GM19099 (cell line): Measurements from ENCODE around the gene GCLC.

Source experiments
- POLR2A ChIP-seq: IDR thresholded peaks from 3 replicates; pipeline ENCODE4 v1.6.1; 2011; ENCODE audit warnings: low read depth; ENCODE audit not compliant: insufficient read length; ENCODE audit errors: extremely low read depth

The GCLC gene

DNA sequence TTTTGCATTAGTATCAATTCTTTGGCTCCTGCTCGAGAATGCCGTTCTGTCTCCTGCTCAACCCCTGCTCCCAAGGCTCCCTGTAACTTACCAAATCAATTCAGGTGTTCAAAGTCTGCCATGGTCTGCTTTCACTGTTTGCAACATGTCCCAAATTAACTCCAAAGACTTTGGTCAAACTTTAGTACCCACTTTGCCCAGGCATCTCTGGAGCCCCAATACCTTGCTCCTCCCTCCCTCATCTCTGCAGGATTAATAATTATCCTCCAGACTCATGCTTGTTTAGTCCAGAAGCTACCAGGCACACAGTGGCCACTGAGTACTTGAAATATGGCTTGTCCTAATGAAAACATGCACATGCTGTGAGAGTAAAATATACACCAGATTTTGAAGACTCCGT, 30.2 kb downstream of the GCLC start:
- no peak for TF ChIP-seq POLR2A

DNA sequence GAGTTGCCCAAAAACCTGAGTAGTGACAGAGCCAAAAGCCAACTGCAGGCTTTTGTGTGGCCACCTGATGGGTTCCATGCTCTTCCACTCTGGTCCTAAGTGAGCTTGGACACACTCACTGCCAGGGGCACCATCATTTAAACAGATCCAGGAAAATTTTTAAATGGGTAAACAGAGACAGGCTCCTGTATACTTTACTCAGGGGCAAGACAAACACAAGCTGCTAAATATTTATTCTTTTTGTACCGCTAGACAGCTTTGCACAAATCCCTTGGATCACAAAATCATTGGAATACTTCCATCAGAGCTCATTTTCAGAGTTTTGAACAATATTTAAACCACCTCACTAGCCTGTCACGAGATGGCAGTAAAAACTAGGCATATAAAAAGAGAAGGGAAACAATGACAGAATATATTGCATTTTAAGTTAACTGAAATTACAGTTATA, 31.4 kb downstream of the GCLC start:
- no peak for TF ChIP-seq POLR2A

DNA sequence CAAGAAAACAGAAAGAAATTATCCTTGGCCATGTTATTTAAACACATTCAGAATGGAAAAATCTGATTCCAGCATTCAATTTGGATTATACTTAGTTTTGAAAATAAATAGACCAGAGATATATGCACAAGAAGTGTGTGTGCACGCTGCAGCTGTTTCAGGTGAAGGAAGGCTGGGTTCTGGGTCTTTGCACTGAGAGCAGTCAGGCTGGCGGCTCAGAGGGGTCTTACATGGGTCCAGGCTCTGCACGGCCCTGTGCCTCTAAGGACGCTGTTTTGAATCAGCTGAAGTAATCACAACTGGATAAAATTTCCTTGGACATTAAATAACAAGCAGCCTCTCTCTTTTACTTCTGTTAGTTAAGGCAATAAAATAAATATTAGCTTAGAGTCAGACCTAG, 31.8 kb downstream of the GCLC start:
- no peak for TF ChIP-seq POLR2A

DNA sequence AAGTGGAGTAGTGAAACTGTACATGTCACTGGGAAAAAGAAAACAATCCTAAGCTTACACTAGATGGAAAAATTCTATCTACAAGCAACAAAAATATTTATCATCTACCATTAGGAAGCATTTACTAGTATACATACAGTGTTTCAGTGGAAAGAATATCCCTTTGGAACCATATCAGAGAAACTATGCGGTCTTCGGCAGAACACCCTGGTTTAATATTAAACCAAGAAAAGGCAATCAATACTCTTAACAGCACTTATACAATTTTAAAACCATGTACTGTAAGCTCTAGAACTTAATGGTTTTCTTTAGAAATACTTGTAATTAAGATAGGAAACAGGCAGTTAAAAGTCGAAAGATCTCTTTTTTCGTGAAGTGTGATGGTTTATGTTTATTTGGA, 32.3 kb downstream of the GCLC start:
- no peak for TF ChIP-seq POLR2A

DNA sequence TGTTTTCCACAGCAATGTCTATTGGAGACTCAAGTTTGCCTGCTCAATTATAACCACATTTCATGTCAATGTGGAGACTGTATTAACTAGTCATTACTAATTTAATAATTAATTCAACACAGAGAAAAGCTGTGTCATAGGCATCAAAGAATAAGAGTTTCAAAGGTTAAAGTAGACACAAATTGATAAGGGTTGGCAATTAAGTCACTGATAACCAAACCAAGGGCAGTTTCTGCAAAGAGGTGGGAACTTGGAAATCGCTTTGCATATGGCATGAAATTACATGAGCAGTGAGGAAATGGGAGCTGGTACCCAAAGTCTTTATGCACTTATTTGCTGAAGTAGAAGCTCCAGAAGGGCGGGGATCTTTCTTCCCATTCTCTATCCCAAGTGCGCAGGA, 34.2 kb downstream of the GCLC start:
- TF ChIP-seq POLR2A, result no peak

DNA sequence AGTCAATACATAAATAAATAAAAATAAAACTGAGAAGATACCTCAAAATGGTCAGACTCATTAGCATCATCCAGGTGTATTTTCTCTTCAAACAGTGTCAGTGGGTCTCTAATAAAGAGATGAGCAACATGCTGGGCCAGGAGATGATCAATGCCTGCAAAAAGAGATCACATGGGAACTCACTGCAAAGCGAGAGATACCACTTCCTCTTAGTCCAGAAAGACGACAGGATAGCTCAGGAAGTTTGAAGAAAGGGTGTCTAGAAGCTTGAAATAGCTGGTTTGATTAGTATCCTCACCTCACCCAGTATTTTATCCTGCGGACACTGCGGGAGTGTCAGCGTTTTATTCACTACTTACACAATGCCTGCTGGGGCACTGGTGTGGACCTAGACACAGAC, 38.0 kb downstream of the GCLC start:
- no peak for TF ChIP-seq POLR2A

DNA sequence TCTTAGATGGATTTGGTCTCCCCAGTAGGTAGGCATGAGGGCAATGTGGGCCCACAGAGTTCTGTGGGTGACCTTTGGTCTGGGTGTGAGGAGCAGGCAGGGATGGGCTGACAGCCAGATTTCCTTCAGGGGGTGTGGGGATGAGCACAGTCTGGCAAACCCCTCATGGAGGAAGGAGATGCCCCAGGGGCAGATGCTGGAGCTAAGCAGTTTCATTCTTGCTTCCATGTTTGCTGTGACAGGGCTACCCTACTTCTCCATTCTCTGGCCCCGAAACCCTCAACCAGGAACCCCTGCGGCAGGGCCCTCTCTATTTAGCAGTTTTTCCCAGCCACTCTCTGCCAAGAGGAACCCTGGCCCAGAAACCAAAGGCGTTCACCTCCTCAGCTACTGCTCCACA, 40.4 kb downstream of the GCLC start:
- no peak for TF ChIP-seq POLR2A

DNA sequence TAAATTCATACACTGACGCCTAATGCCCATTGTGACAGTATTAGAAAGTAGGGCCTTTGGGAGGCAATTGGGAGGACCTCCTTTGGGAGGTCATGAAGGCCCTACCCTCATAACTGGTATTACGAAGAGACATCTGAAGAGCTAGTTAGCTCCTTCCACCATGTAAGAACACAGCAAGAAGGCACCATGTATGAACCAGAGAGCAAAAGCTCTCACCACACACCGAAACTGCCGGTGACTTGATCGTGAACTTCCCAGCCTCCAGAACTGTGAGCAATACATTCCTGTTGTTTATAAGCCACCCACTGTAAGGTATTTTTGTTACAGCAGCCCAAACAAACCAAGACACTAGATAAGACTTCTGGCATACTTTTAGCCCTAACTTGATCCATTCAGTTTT, 41.8 kb downstream of the GCLC start:
- no peak for TF ChIP-seq POLR2A

DNA sequence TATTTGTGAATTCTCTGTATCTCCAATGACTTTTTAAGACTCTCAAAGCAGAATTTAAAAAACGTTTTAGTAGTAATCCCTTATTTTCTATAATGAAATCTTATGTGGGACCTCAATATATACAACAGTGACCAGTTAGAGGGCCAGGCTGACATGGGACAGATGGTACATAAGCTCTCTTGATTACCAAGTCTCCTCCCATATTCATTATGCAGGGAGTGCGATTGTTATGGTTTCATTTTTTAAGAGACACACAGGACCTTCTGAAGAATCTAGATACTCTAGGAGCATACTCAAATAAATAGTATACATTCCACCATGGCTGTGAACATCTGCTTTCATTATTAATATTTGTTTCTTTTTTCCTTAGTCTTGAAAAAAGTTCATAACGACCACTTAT, 43.5 kb downstream of the GCLC start:
- no peak for TF ChIP-seq POLR2A

DNA sequence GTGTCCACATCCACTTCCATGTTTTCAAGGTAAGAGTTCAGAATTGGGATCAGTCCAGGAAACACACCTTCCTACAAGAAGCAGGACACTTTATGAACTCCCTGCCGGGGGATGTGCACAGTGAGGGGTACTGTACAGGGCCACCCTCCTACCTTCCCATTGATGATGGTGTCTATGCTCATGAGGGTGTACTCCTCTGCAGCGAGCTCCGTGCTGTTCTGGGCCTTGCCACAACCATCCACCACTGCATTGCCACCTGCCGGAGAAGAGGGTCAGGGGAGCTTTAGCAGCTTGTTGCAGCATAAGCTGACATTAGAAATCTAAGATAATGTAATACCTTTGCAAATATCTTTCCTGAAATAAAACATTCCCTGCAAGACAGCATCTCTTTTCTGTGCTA, 44.8 kb downstream of the GCLC start:
- no peak for TF ChIP-seq POLR2A

DNA sequence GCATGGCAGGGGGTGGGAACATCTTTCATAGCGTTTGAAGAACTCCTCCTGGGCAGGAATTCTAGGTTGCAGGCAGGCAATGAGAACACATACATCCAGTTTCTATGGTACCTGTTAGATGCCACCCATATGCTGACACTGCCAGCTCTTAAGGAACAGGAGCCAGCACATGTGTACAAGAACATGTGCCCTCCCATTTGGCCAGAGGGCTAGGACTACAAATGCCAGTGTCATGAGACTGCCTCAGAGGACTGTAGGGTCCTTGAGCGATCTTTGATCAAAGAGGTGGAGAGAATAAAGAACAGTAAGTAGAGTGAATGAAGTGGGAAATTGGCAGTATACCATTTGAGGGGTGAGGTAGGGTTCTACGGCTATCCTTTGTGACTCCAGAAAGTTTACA, 45.8 kb downstream of the GCLC start:
- no peak for TF ChIP-seq POLR2A

DNA sequence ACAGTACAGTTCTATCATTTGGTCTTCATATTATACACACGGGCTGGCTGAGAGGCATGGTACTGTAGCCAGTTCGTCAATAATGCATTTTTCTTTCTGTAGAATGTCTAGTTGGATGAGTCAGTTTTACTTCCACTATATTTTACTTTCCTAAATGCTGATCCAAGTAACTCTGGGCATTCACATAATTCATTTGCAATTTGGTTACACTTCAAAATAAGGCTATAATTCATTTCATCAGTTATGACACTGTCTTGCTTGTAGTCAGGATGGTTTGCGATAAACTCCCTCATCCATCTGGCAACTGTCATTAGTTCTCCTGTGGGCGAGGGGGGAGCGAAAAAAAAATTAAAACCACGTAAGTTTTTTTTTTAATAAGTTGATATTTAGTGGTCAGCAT, 46.3 kb downstream of the GCLC start:
- TF ChIP-seq POLR2A, result no peak

DNA sequence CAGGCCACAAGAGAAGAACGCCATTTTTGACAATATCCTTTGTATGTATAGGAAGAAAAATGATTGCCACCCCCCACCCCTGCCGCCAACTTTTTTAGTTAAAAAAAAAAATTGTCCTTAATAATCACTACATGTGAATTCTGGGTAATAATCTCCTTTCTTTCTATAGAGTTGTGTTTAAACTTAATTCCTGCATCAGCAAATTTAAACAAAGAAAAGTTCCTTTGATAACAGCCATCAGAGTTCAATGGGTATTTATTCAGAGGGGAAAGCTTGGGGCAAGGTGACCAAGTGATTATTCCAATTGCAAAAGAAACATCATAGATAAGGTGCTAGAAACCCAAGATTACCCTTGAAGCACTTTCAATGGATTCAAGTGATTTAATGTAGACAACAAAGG, 47.0 kb downstream of the GCLC start:
- no peak for TF ChIP-seq POLR2A

DNA sequence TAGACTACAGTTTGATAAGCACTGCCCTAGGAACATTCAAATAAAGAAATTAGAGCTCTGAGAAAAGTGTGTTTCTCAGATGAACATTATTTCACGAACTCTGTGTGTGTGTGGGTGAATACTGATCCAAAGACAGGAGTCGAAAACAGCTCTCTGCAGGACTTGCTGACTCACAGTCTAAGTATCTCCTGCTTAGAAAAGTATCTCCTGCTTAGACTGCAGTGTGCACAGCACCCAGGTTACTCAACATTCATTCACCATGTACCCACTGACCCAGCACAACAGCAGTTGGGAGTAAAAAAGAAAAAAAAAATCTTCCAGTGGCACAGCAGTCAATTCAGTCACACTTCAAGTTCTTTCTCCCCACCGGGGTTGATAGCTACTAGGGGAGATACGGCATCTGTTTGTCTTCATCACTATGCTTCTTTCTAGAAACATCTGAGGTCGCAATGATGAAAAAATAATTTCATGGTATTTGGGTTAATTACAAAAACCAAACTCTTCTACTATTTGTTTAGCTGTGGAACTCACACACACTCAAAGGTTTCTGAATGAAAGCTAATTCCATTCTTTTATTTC, 48.0 kb downstream of the GCLC start:
- TF ChIP-seq POLR2A, result no peak

DNA sequence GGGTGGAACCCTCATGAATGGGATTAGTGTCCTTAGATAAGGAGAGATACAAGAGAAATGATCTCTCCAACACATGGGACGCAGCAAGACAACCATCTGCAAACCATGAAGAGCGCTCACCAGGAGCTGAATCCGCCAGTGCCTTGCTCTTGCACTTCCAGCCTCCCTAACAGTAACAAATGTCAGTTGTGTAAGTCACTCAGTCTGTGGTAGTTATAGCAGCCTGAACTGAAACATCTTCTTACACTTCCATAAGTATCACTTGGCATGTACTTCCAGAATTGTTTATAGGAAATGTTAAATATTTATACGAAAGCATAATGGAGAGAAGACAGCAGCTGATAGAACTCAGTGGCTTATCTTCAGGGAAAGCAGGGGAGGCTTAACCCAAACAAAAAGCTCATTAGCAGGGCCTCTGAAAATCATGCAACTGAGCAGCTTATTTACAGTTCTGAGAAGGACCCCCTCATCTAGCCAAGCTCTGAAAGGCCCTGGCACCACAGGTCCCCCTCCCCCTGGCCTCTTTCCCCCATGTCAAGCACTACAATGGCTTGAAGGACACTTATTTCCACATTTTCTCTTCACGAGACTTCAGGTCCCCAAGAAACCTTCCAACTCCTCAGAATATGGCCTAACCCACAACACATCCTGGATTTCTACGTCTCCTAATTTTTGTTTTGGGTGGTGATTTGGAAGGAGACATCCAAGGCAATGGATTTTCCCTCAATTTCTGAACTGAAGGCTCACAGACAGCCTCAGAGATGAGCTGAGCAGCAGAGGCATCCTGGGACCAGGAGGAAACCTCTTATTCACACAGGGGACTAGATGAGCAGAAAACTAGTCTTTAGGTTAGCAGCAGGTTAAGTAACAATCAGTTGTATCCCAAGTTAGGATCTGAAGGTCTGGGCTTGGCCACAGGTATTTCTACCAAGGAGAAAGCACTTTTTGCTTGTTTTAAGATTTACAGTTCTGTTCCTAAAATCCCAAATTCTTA, 49.1 kb downstream of the GCLC start:
- TF ChIP-seq POLR2A, result no peak

DNA sequence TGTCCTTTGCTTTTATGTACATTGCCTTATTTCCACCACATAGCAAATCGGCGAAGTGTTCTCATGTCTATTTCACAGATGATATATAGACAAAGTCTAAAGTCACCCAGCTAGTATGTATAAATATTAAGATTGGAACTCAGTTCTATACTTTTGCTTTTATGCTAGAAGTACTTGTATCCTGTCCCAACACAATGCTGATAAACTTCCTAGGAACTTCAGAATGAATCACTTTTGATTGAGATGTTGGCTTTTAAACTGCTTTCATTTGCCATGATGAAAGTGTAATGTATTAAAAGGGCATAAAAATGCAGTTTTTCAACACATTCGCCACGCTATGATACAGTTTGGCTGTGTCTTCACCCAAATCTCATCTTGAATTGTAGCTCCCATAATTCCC, 50.8 kb downstream of the GCLC start:
- no peak for TF ChIP-seq POLR2A
